GM12878 (cell line): Measurements from ENCODE around the gene TBXT. TPM values are rescaled to one million over a fixed set of nuclear protein-coding genes. Genes with fewer than 3 reads are reported as not detected.

ENCODE experiments used
- ATAC-seq: fragments of 200-7000 bp; cut with Tn5 transposase; 3 replicates; pipeline ENCODE4 v1.9.1; 2020; ENCODE audit warnings: mild to moderate bottlenecking, moderate library complexity
- Bru-seq: library from RNA; stranded (reverse); fragments of 400-500 nt; gene quantifications from one replicate; lab custom pipeline; 2021; lab: Mats Ljungman, UMichigan
- BruChase-seq, 2 experiments: library from RNA; stranded (reverse); fragments of 400-500 nt; gene quantifications; one replicate each; lab custom pipeline; 2021; lab: Mats Ljungman, UMichigan
- BruUV-seq: library from RNA; stranded (reverse); fragments of 400-500 nt; replicated peaks from 2 replicates; lab custom pipeline; 2021; lab: Mats Ljungman, UMichigan
- CTCF ChIA-PET: fragments of 300-600 bp; sonication (Branson Sonifier 250); formaldehyde crosslinking; extraction: SDS; loops from one replicate; lab custom pipeline; 2021; ENCODE audit warnings: inconsistent platforms; lab: Yijun Ruan, JAX
- POLR2A ChIA-PET: fragments of 350-600 bp; formaldehyde crosslinking; extraction: SDS; loops from one replicate; lab custom pipeline; 2021; ENCODE audit warnings: inconsistent platforms; lab: Charles Lee
- RAD21 ChIA-PET: fragments of 300-600 bp; sonication (Branson Sonifier 250); formaldehyde crosslinking; loops from one replicate; lab custom pipeline; 2023; ENCODE audit warnings: antibody characterized with exemption; ENCODE audit not compliant: unreplicated experiment; lab: Charles Lee
- SMC1A ChIA-PET: fragments of 300-600 bp; sonication (Branson Sonifier 250); formaldehyde crosslinking; loops from one replicate; lab custom pipeline; 2023; ENCODE audit not compliant: unreplicated experiment, uncharacterized antibody; lab: Charles Lee
- DNase-seq: peaks from one replicate; pipeline ENCODE4 v3.0.0-alpha.2; 2011; ENCODE audit warnings: low read depth, low spot score
- FAIRE-seq: peaks from 3 replicates; lab custom pipeline; 2011; peaks lifted over from hg19 to GRCh38; lab: Jason Lieb, UNC
- H2AFZ ChIP-seq: 2 replicates; pipeline ENCODE4 v1.6.0; 2011; ENCODE audit warnings: low read depth, low read length, control low read depth; ENCODE audit not compliant: control insufficient read depth
- H3K27ac ChIP-seq: 2 replicates; pipeline ENCODE4 v1.5.1; 2011; ENCODE audit warnings: control low read depth; ENCODE audit not compliant: control insufficient read depth, insufficient read depth
- H3K27me3 ChIP-seq, 2 experiments: replicated peaks in 1 of 2; 2 replicates each; pipeline versions ENCODE4 v1.6.0 to v1.6.1; 2011; ENCODE audit warnings: low read length in 1 of 2; ENCODE audit not compliant: control insufficient read depth in 2 of 2, insufficient read depth in 2 of 2
- H3K36me3 ChIP-seq, 2 experiments: 2 replicates each; pipeline ENCODE4 v1.5.1; 2011; ENCODE audit warnings: low read length in 1 of 2; ENCODE audit not compliant: control insufficient read depth in 2 of 2, insufficient read depth in 2 of 2
- H3K4me1 ChIP-seq: 2 replicates; pipeline ENCODE4 v1.6.1; 2011; ENCODE audit warnings: mild to moderate bottlenecking, low read length, moderate library complexity, mixed read lengths; ENCODE audit not compliant: control insufficient read depth, insufficient read depth
- H3K4me2 ChIP-seq: 2 replicates; pipeline ENCODE4 v1.6.0; 2011; ENCODE audit warnings: control low read depth; ENCODE audit not compliant: control insufficient read depth, insufficient read depth
- H3K4me3 ChIP-seq: fragments of 200-600 bp; sonication (generic); 2 replicates; pipeline ENCODE4 v1.5.1; 2016
- H3K79me2 ChIP-seq: 2 replicates; pipeline ENCODE4 v1.6.0; 2011; ENCODE audit warnings: low read length; ENCODE audit not compliant: control insufficient read depth, insufficient read depth
- H3K9ac ChIP-seq: 2 replicates; pipeline ENCODE4 v1.8.0; 2011; ENCODE audit warnings: low read length, control low read depth, mixed read lengths; ENCODE audit not compliant: control insufficient read depth, insufficient read depth
- H3K9me3 ChIP-seq: replicated peaks from 3 replicates; pipeline ENCODE4 v1.5.1; 2011; ENCODE audit warnings: mild to moderate bottlenecking, low read length; ENCODE audit not compliant: control insufficient read depth, insufficient read depth
- H4K20me1 ChIP-seq: 2 replicates; pipeline ENCODE4 v1.6.0; 2011; ENCODE audit not compliant: control insufficient read depth, insufficient read depth
- MEF2B ChIP-seq: fragments of 450-650 bp; IDR thresholded peaks from 2 replicates; pipeline ENCODE4 v1.6.1; 2018; ENCODE audit warnings: mild to moderate bottlenecking, moderate library complexity; ENCODE audit not compliant: partially characterized antibody, poor library complexity, severe bottlenecking
- RELB ChIP-seq: fragments of 450-650 bp; IDR thresholded peaks from 2 replicates; pipeline ENCODE4 v1.6.1; 2017; ENCODE audit warnings: low read depth, mild to moderate bottlenecking, moderate library complexity
- WGBS: methylation state at CpG from one replicate; pipeline ENCODE4 v1.1.6; 2016; ENCODE audit warnings: low lambda C conversion rate; ENCODE audit not compliant: insufficient replicate concordance, insufficient coverage; ENCODE audit errors: missing lambda C conversion rate; 5-methylcytosine and 5-hydroxymethylcytosine counted together
- in situ Hi-C: fragments of 300-500 bp; cut with MboI; formaldehyde crosslinking; loops from 9 replicates; pipeline ENCODE4 v1.14.3; 2018; ENCODE audit warnings: mixed read lengths
- intact Hi-C: fragments of 100-400 bp; cut with micrococcal nuclease; formaldehyde crosslinking; loops from one replicate; pipeline ENCODE4 v1.14.2; 2022; ENCODE audit not compliant: unreplicated experiment
- long read RNA-seq, 2 experiments: library from polyadenylated mRNA; unstranded; transcript quantifications; one replicate each; pipeline ENCODE4 v2.0.0, GENCODE V29; 2019 to 2020
- polyA minus RNA-seq, 3 experiments: library from RNA; depleted of rRNA, polyadenylated mRNA; stranded (reverse); fragments of >200 nt; gene quantifications; 2 replicates each; pipeline ENCODE4 v1.2.3, GENCODE V29; 2011
- polyA plus RNA-seq, 11 experiments: library from polyadenylated mRNA; depleted of rRNA in 4 of 11; unstranded in 6 of 11; stranded (reverse) in 5 of 11; fragments of >200 nt; fragmentation: Nextera tagmentation in 4 of 11; fragmentation: Illumina TruSeq in 1 of 11; extraction: Ambion mirVana in 4 of 11; extraction: Trizol in 1 of 11; gene quantifications; 1 replicate in 1 of 11; 2 replicates in 10 of 11; pipeline versions ENCODE4 v1.2.1 to v1.2.3, GENCODE V29; 2011 to 2016; ENCODE audit warnings: inconsistent platforms in 2 of 11, missing spikeins in 2 of 11, low read depth in 1 of 11
- total RNA-seq, 4 experiments: library from RNA; depleted of rRNA in 3 of 4; stranded (reverse); fragments of >200 nt in 3 of 4; fragmentation: Illumina TruSeq in 1 of 4; extraction: Trizol in 1 of 4; gene quantifications; 2 replicates each; pipeline versions ENCODE4 v1.2.1 to v1.2.3, GENCODE V29; 2013 to 2021

TBXT gene
- 0.17 TPM in 1 of 2 replicates, not detected in the other for total RNA-seq (2013; cell fraction: nucleolus; rRNA removed)
- total RNA-seq (2014; rRNA removed) (not detected in 2 replicates), total RNA-seq (2014; rRNA removed; fragmentation: Illumina TruSeq; extraction: Trizol) (not detected in 2 replicates), total RNA-seq (2021) (not detected in 2 replicates), polyA plus RNA-seq (2011; rRNA removed) (2.1 and 2.5 TPM in 2 replicates), polyA plus RNA-seq (2014; fragmentation: Illumina TruSeq; extraction: Trizol) (not detected in 2 replicates), polyA plus RNA-seq (2014; fragmentation: Nextera tagmentation; extraction: Ambion mirVana) (not detected), polyA plus RNA-seq (2014; rRNA removed) (0.04 TPM in 1 of 2 replicates, not detected in the other), polyA plus RNA-seq (2016; fragmentation: Nextera tagmentation; extraction: Ambion mirVana) (under 1 TPM in 1 of 2 experiments, not detected in 1; 0.06 TPM), polyA minus RNA-seq (2011; rRNA and poly(A)+ RNA removed) (1.1 and 2.0 TPM in 2 replicates), Bru-seq, nascent RNA (percentile 45 among the genes with signal in this experiment), BruChase-seq, experiment 1, labeled RNA remaining after a 6-hour chase (percentile 43 among the genes with signal in this experiment), BruChase-seq, experiment 2, labeled RNA remaining after a 2-hour chase (percentile 42 among the genes with signal in this experiment)
- polyA plus RNA-seq (2011; ENCODE audit: low read depth): 0.64 TPM
- 3.5 and 4.7 TPM in 2 replicates for polyA plus RNA-seq (2011; cell fraction: cytosol; rRNA removed)
- polyA plus RNA-seq (2011; cell fraction: nucleus; rRNA removed): 10.0 and 11.5 TPM in 2 replicates
- polyA plus RNA-seq (2012): 1.6 and 1.8 TPM in 2 replicates
- polyA minus RNA-seq (2011; cell fraction: cytosol; rRNA and poly(A)+ RNA removed): 1.1 and 1.6 TPM in 2 replicates
- polyA minus RNA-seq (2011; cell fraction: nucleus; rRNA and poly(A)+ RNA removed): 0.86 and 1.1 TPM in 2 replicates
- long read RNA-seq, experiment 1, partial matches to known transcripts: 1 of 1 reads
- long read RNA-seq, experiment 1, other reads (novel, unspliced or antisense): 0 of 1 reads
- long read RNA-seq, experiment 2: 0 reads

GRCh38 chr6:166167801-166168615 is at the start of gene TBXT:
TSS of gene TBXT (minus strand) at chr6:166167851. CDS start at chr6:166167591, 260 bp downstream.
- ChIA-PET POLR2A (no interaction called here), CTCF (no interaction called here), RAD21 (no interaction called here), SMC1A (interaction anchor here (1.3 kb wide), 1 partner anchor 45 kb away, joined by 3 read pairs; no protein-coding TSS in a partner anchor)
- TF ChIP-seq MEF2B: peak; percentile 19
- TF ChIP-seq RELB: no peak
- 5% methylated on average over 61 of the region's 79 CpGs for WGBS
- ATAC-seq (no peak; the same call in 2 of the 3 replicates), DNase-seq (peak; percentile 51), FAIRE-seq (no peak)
- in situ Hi-C loops (no loop called here), intact Hi-C loops (no loop called here)
- no TSS peak for BruUV-seq
- Histone ChIP-seq H3K4me2 (peak within 1 kb of the TSS; percentile 23), H2AFZ (no peak within 1 kb of the TSS), H3K79me2 (peaks cover 38% of the 10 kb centered on the region), H3K4me3 (peak within 1 kb of the TSS; percentile 67), H3K27me3 (peaks cover 3 to 19% of the 10 kb centered on the region in 2 experiments), H3K4me1 (no peaks in the 10 kb centered on the region; the same call in 1 of the 2 replicates), H3K9ac (peak within 1 kb of the TSS; percentile 63), H3K27ac (peak within 1 kb of the TSS; percentile 54), H3K36me3 (no peaks in the 10 kb centered on the region), H3K9me3 (no peaks in the 10 kb centered on the region), H4K20me1 (no peaks in the 10 kb centered on the region)
